GM12878 (cell line): ENCODE measurements around the gene FAM216A. TPM values are rescaled to one million over a fixed set of nuclear protein-coding genes. Genes with fewer than 3 reads are reported as not detected.
"Not testable (repeated sequence)": the region's sequence is repeated elsewhere in the genome, so short reads cannot be mapped to it uniquely, and the experiment has no call there.

Source experiments
- ATAC-seq: fragments of 200-7000 bp; cut with Tn5 transposase; 3 replicates; pipeline ENCODE4 v1.9.1; 2020; ENCODE audit warnings: mild to moderate bottlenecking, moderate library complexity
- BruUV-seq: library from RNA; stranded (reverse); fragments of 400-500 nt; replicated peaks from 2 replicates; lab custom pipeline; 2021; lab: Mats Ljungman, UMichigan
- CTCF ChIA-PET: fragments of 300-600 bp; sonication (Branson Sonifier 250); formaldehyde crosslinking; extraction: SDS; loops from one replicate; lab custom pipeline; 2021; ENCODE audit warnings: inconsistent platforms; lab: Yijun Ruan, JAX
- POLR2A ChIA-PET: fragments of 350-600 bp; formaldehyde crosslinking; extraction: SDS; loops from one replicate; lab custom pipeline; 2021; ENCODE audit warnings: inconsistent platforms; lab: Charles Lee
- RAD21 ChIA-PET: fragments of 300-600 bp; sonication (Branson Sonifier 250); formaldehyde crosslinking; loops from one replicate; lab custom pipeline; 2023; ENCODE audit warnings: antibody characterized with exemption; ENCODE audit not compliant: unreplicated experiment; lab: Charles Lee
- SMC1A ChIA-PET: fragments of 300-600 bp; sonication (Branson Sonifier 250); formaldehyde crosslinking; loops from one replicate; lab custom pipeline; 2023; ENCODE audit not compliant: unreplicated experiment, uncharacterized antibody; lab: Charles Lee
- DNase-seq: peaks from one replicate; pipeline ENCODE4 v3.0.0-alpha.2; 2011; ENCODE audit warnings: low read depth, low spot score
- FAIRE-seq: peaks from 3 replicates; lab custom pipeline; 2011; peaks lifted over from hg19 to GRCh38; lab: Jason Lieb, UNC
- H2AFZ ChIP-seq: 2 replicates; pipeline ENCODE4 v1.6.0; 2011; ENCODE audit warnings: low read depth, low read length, control low read depth; ENCODE audit not compliant: control insufficient read depth
- H3K27ac ChIP-seq: 2 replicates; pipeline ENCODE4 v1.5.1; 2011; ENCODE audit warnings: control low read depth; ENCODE audit not compliant: control insufficient read depth, insufficient read depth
- H3K27me3 ChIP-seq, 2 experiments: replicated peaks in 1 of 2; 2 replicates each; pipeline versions ENCODE4 v1.6.0 to v1.6.1; 2011; ENCODE audit warnings: low read length in 1 of 2; ENCODE audit not compliant: control insufficient read depth in 2 of 2, insufficient read depth in 2 of 2
- H3K36me3 ChIP-seq, 2 experiments: 2 replicates each; pipeline ENCODE4 v1.5.1; 2011; ENCODE audit warnings: low read length in 1 of 2; ENCODE audit not compliant: control insufficient read depth in 2 of 2, insufficient read depth in 2 of 2
- H3K4me1 ChIP-seq: 2 replicates; pipeline ENCODE4 v1.6.1; 2011; ENCODE audit warnings: mild to moderate bottlenecking, low read length, moderate library complexity, mixed read lengths; ENCODE audit not compliant: control insufficient read depth, insufficient read depth
- H3K4me2 ChIP-seq: 2 replicates; pipeline ENCODE4 v1.6.0; 2011; ENCODE audit warnings: control low read depth; ENCODE audit not compliant: control insufficient read depth, insufficient read depth
- H3K4me3 ChIP-seq: fragments of 200-600 bp; sonication (generic); 2 replicates; pipeline ENCODE4 v1.5.1; 2016
- H3K79me2 ChIP-seq: 2 replicates; pipeline ENCODE4 v1.6.0; 2011; ENCODE audit warnings: low read length; ENCODE audit not compliant: control insufficient read depth, insufficient read depth
- H3K9ac ChIP-seq: 2 replicates; pipeline ENCODE4 v1.8.0; 2011; ENCODE audit warnings: low read length, control low read depth, mixed read lengths; ENCODE audit not compliant: control insufficient read depth, insufficient read depth
- H3K9me3 ChIP-seq: replicated peaks from 3 replicates; pipeline ENCODE4 v1.5.1; 2011; ENCODE audit warnings: mild to moderate bottlenecking, low read length; ENCODE audit not compliant: control insufficient read depth, insufficient read depth
- H4K20me1 ChIP-seq: 2 replicates; pipeline ENCODE4 v1.6.0; 2011; ENCODE audit not compliant: control insufficient read depth, insufficient read depth
- CBX5 ChIP-seq: sonication (generic); IDR thresholded peaks from 2 replicates; pipeline ENCODE4 v1.6.1; 2016; ENCODE audit warnings: low read depth, moderate library complexity, mild to moderate bottlenecking, inconsistent platforms
- ETV6 ChIP-seq, 2 experiments: fragments of 450-650 bp in 1 of 2; IDR thresholded peaks in 1 of 2; conservative IDR thresholded peaks in 1 of 2; 2 replicates each; pipeline ENCODE4 v1.6.1; 2014; ENCODE audit warnings: antibody characterized with exemption in 1 of 2, borderline replicate concordance in 1 of 2, low read depth in 1 of 2, mild to moderate bottlenecking in 1 of 2, moderate library complexity in 1 of 2
- FOXK2 ChIP-seq: fragments of 450-650 bp; IDR thresholded peaks from 2 replicates; pipeline ENCODE4 v1.6.1; 2017; ENCODE audit warnings: mild to moderate bottlenecking, moderate library complexity
- MEF2A ChIP-seq: IDR thresholded peaks from 2 replicates; pipeline ENCODE4 v1.6.1; 2011; ENCODE audit warnings: low read depth, mild to moderate bottlenecking, low read length, moderate library complexity; ENCODE audit not compliant: insufficient read depth
- NR2F1 ChIP-seq: fragments of 450-650 bp; conservative IDR thresholded peaks from 2 replicates; pipeline ENCODE4 v1.6.1; 2017; ENCODE audit warnings: mild to moderate bottlenecking
- PAX5 ChIP-seq: IDR thresholded peaks from 2 replicates; pipeline ENCODE4 v1.6.1; 2011; ENCODE audit warnings: low read depth, low read length, borderline replicate concordance
- ZZZ3 ChIP-seq: IDR thresholded peaks from 2 replicates; pipeline ENCODE4 v1.6.1; 2011; ENCODE audit warnings: low read depth; ENCODE audit not compliant: control insufficient read depth, insufficient read length
- WGBS: methylation state at CpG from one replicate; pipeline ENCODE4 v1.1.6; 2016; ENCODE audit warnings: low lambda C conversion rate; ENCODE audit not compliant: insufficient replicate concordance, insufficient coverage; ENCODE audit errors: missing lambda C conversion rate; 5-methylcytosine and 5-hydroxymethylcytosine counted together
- in situ Hi-C: fragments of 300-500 bp; cut with MboI; formaldehyde crosslinking; loops from 9 replicates; pipeline ENCODE4 v1.14.3; 2018; ENCODE audit warnings: mixed read lengths
- intact Hi-C: fragments of 100-400 bp; cut with micrococcal nuclease; formaldehyde crosslinking; loops from one replicate; pipeline ENCODE4 v1.14.2; 2022; ENCODE audit not compliant: unreplicated experiment
- polyA plus RNA-seq, 11 experiments: library from polyadenylated mRNA; depleted of rRNA in 4 of 11; unstranded in 6 of 11; stranded (reverse) in 5 of 11; fragments of >200 nt; fragmentation: Nextera tagmentation in 4 of 11; fragmentation: Illumina TruSeq in 1 of 11; extraction: Ambion mirVana in 4 of 11; extraction: Trizol in 1 of 11; gene quantifications; 1 replicate in 1 of 11; 2 replicates in 10 of 11; pipeline versions ENCODE4 v1.2.1 to v1.2.3, GENCODE V29; 2011 to 2016; ENCODE audit warnings: inconsistent platforms in 2 of 11, missing spikeins in 2 of 11, low read depth in 1 of 11
- total RNA-seq, 4 experiments: library from RNA; depleted of rRNA in 3 of 4; stranded (reverse); fragments of >200 nt in 3 of 4; fragmentation: Illumina TruSeq in 1 of 4; extraction: Trizol in 1 of 4; gene quantifications; 2 replicates each; pipeline versions ENCODE4 v1.2.1 to v1.2.3, GENCODE V29; 2013 to 2021
- TF ChIP-seq, protein P1 (sequence below): IDR thresholded peaks from 2 replicates; pipeline ENCODE4 v1.6.1; 2012; ENCODE audit warnings: low read depth, low read length, improper control_type of control experiment

The FAM216A gene
- total and polyA plus RNA-seq, 10 of the 15 experiments (the other 5 are each of a cell fraction or from before 2014, with no cell fraction given), result 15.0 to 48.3 (median 35.0) TPM

DNA sequence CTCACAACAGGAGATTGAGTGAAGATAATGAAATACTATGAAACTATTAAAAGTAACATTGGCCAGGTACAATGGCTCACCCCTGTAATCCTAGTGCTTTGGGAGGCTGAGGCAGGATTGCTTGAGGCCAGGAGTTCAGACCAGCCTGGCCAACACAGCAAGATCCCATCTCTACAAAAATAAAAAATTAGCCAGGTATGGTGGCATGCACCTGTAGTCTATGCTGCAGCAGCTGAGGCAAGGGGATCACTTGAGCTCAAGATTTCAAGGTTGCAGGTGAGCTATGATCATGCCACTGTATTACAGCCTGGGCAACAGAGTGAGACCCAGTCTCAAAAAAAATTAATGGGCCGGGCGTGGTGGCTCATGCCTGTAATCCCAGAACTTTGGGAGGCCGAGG lies 48.4 kb downstream of the FAM216A start (continued):
- no peak for TF ChIP-seq FOXK2
- TF ChIP-seq PAX5, result no peak
- TF ChIP-seq CBX5, result no peak
- TF ChIP-seq, protein P1, sequence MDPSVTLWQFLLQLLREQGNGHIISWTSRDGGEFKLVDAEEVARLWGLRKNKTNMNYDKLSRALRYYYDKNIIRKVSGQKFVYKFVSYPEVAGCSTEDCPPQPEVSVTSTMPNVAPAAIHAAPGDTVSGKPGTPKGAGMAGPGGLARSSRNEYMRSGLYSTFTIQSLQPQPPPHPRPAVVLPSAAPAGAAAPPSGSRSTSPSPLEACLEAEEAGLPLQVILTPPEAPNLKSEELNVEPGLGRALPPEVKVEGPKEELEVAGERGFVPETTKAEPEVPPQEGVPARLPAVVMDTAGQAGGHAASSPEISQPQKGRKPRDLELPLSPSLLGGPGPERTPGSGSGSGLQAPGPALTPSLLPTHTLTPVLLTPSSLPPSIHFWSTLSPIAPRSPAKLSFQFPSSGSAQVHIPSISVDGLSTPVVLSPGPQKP, result no peak
- no peak for TF ChIP-seq ZZZ3
- TF ChIP-seq ETV6 (conservative IDR thresholded peaks at IDR 0.05 in 1 of 2, IDR thresholded peaks at IDR 0.05 in 1 of 2; ENCODE audit: borderline replicate concordance in 1 of 2, low read depth in 1 of 2), result no peak
- no peak for TF ChIP-seq MEF2A
- no peak for TF ChIP-seq NR2F1

DNA sequence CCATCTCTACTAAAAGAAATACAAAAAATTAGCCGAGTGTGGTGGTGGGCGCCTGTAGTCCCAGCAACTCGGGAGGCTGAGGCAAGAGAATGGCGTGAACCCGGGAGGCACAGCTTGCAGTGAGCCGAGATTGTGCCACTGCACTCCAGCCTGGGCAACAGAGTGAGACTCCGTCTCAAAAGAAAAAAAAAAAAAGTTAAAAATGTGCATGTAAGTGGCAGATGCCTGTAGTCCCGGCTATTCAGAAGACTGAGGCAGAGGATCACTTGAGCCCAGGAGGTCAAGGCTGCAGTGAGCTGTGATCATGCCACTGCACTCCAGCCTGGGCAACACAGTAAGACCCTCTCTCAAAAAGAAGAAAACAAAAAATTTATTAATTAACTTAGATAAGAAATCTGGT lies 49.4 kb downstream of the FAM216A start:
- H3K4me1 ChIP-seq, H3K27ac ChIP-seq, DNase-seq, H3K9me3 ChIP-seq, H3K36me3 ChIP-seq, intact Hi-C loops, H4K20me1 ChIP-seq, FAIRE-seq, ATAC-seq, in situ Hi-C loops, H3K27me3 ChIP-seq, H3K4me2 ChIP-seq, BruUV-seq, H3K79me2 ChIP-seq, H3K9ac ChIP-seq, H3K4me3 ChIP-seq, H2AFZ ChIP-seq: not testable (repeated sequence)
- ChIA-PET SMC1A (interaction anchor here (0.6 to 26.9 kb wide), 5 partner anchors 13 to 81 kb away, joined by 3 to 492 read pairs (median 5); no protein-coding TSS in a partner anchor), CTCF (interaction anchor here (1.4 to 21.1 kb wide), 3 partner anchors 10 to 80 kb away, joined by 4 to 462 read pairs (median 6); no protein-coding TSS in a partner anchor), POLR2A (interaction anchor here (0.7 kb wide), 1 partner anchor 31 kb away, joined by 3 read pairs; no protein-coding TSS in a partner anchor), RAD21 (interaction anchor here (1.4 kb wide), 1 partner anchor 16 kb away, joined by 5 read pairs; no protein-coding TSS in a partner anchor)
- 98% methylated on average over 7 of the region's 8 CpGs for WGBS

DNA sequence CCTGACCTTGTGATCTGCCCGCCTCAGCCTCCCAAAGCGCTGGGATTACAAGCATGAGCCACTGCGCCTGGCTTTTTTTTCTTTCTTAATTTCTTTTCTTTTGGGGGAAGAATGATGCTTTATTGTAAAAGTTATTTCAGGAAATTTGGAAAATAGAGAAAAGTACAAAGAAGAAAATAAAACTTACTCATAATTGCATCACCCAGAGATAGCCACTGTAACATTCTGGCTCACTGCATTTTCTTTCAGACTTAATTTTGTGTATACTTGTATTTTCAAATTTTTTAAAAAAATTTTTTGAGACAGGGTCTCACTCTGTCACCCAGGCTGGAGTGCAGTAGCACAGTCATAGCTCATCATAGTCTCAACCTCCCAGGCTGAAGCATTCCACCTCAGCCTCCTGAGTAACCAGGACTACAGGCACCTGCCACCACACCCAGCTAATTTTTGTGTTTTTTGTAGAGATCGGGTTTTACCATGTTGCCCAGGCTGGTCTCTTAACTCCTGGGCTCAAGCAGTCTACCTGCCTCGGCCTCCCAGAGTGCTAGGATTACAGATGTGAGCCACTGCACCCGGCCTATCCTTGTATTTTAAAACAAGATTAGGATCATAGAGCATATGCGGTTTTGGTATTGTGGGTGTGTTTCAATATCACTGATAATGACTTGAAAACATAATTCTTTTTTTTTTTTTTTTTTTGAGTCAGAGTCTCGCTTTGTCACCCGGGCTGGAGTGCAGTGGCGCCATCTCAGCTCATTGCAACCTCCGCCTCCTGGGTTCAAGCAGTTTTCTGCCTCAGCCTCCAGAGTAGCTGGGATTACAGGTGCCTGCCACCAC lies 52.4 kb downstream of the FAM216A start:
- H3K36me3 ChIP-seq, ATAC-seq, H3K4me1 ChIP-seq, H4K20me1 ChIP-seq, in situ Hi-C loops, DNase-seq, H3K9ac ChIP-seq, H3K4me3 ChIP-seq, BruUV-seq, H3K9me3 ChIP-seq, H3K27me3 ChIP-seq, intact Hi-C loops, H3K27ac ChIP-seq, H3K79me2 ChIP-seq, H2AFZ ChIP-seq, FAIRE-seq, H3K4me2 ChIP-seq: not testable (repeated sequence)
- ChIA-PET SMC1A (interaction anchor here (11.7 to 26.9 kb wide), 2 partner anchors 10 to 78 kb away, joined by 162 to 492 read pairs; no protein-coding TSS in a partner anchor), POLR2A (interaction anchor here (0.6 kb wide), 4 partner anchors 20 to 370 kb away, joined by 3 to 6 read pairs (median 5); no protein-coding TSS in a partner anchor), RAD21 (interaction anchor here (1.3 to 2.8 kb wide), 2 partner anchors 8 to 79 kb away, joined by 4 to 10 read pairs; no protein-coding TSS in a partner anchor), CTCF (interaction anchor here (1.3 kb wide), 1 partner anchor 81 kb away, joined by 3 read pairs; no protein-coding TSS in a partner anchor)
- WGBS, result 88% methylated on average over 11 of the region's 11 CpGs
